ENCODE data around the gene ADAM8. TPM values are rescaled to one million over a fixed set of nuclear protein-coding genes. Genes with fewer than 3 reads are reported as not detected.

Gene ADAM8
- total and polyA plus RNA-seq, 2 donors (not counting 1 experiment from before 2014, with no cell fraction given) = 0.23 to 2.0 TPM

GRCh38 chr10:133237588-133238465, 38.8 kb downstream of the ADAM8 start, which contains the start of gene VENTX:
Gene VENTX (plus strand): TSS chr10:133237855. CDS start chr10:133237915, 60 bp downstream.
- H3K4me1 ChIP-seq (ENCODE audit: control insufficient read depth, extremely low read depth, insufficient read depth, low read length) = no peaks in the 10 kb centered on the region
- no peak within 1 kb of the TSS for H2AFZ ChIP-seq (ENCODE audit: low read length)
- no peak within 1 kb of the TSS for H3K9ac ChIP-seq (ENCODE audit: insufficient read depth, low read length)
- H3K27ac ChIP-seq (ENCODE audit: insufficient read depth, low read length) = no peak within 1 kb of the TSS
- no peak for DNase-seq (ENCODE audit: low read depth in 2 of 2)
- H3K36me3 ChIP-seq (ENCODE audit: control insufficient read depth, insufficient read depth, low read length) = no peaks in the 10 kb centered on the region
- no peaks in the 10 kb centered on the region for H4K20me1 ChIP-seq (ENCODE audit: control insufficient read depth, extremely low read depth, insufficient read depth, low read length)
- H3K4me3 ChIP-seq (replicated peaks in 1 of 4; ENCODE audit: control extremely low read depth in 1 of 4, insufficient read depth in 1 of 4, low read depth in 3 of 4, low read length in 4 of 4) = no peak within 1 kb of the TSS
- H3K4me2 ChIP-seq (ENCODE audit: extremely low read depth, insufficient read depth, low read length) = no peak within 1 kb of the TSS
- TF ChIP-seq, protein P1, sequence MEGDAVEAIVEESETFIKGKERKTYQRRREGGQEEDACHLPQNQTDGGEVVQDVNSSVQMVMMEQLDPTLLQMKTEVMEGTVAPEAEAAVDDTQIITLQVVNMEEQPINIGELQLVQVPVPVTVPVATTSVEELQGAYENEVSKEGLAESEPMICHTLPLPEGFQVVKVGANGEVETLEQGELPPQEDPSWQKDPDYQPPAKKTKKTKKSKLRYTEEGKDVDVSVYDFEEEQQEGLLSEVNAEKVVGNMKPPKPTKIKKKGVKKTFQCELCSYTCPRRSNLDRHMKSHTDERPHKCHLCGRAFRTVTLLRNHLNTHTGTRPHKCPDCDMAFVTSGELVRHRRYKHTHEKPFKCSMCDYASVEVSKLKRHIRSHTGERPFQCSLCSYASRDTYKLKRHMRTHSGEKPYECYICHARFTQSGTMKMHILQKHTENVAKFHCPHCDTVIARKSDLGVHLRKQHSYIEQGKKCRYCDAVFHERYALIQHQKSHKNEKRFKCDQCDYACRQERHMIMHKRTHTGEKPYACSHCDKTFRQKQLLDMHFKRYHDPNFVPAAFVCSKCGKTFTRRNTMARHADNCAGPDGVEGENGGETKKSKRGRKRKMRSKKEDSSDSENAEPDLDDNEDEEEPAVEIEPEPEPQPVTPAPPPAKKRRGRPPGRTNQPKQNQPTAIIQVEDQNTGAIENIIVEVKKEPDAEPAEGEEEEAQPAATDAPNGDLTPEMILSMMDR (conservative IDR thresholded peaks at IDR 0.05 in 1 of 2, IDR thresholded peaks at IDR 0.05 in 1 of 2; ENCODE audit: low read depth in 1 of 2, low read length in 2 of 2) = no peak
- peak; percentile 51 for TF ChIP-seq EZH2 (IDR thresholded peaks at IDR 0.05; ENCODE audit: low read length, missing control alignments)
- H3K79me2 ChIP-seq (ENCODE audit: control insufficient read depth, insufficient read depth, low read length) = no peaks in the 10 kb centered on the region
- H3K27me3 ChIP-seq (ENCODE audit: control insufficient read depth, insufficient read depth, low read length) = peaks cover 45% of the 10 kb centered on the region
- no peaks in the 10 kb centered on the region for H3K9me3 ChIP-seq (ENCODE audit: control insufficient read depth, insufficient read depth, low read depth, low read length)

GRCh38 chr10:133237241-133237587, 39.5 kb downstream of the ADAM8 start:
- peaks cover 45% of the 10 kb centered on the region for H3K27me3 ChIP-seq (ENCODE audit: control insufficient read depth, insufficient read depth, low read length)
- H3K4me1 ChIP-seq (ENCODE audit: control insufficient read depth, extremely low read depth, insufficient read depth, low read length) = no peaks in the 10 kb centered on the region
- DNase-seq (ENCODE audit: low read depth in 2 of 2) = no peak
- H2AFZ ChIP-seq (ENCODE audit: low read length) = no peak overlapping the region
- no peaks in the 10 kb centered on the region for H3K9me3 ChIP-seq (ENCODE audit: control insufficient read depth, insufficient read depth, low read depth, low read length)
- H3K36me3 ChIP-seq (ENCODE audit: control insufficient read depth, insufficient read depth, low read length) = no peaks in the 10 kb centered on the region
- H3K79me2 ChIP-seq (ENCODE audit: control insufficient read depth, insufficient read depth, low read length) = no peaks in the 10 kb centered on the region
- H3K4me2 ChIP-seq (ENCODE audit: extremely low read depth, insufficient read depth, low read length) = no peak overlapping the region
- no peak overlapping the region for H3K4me3 ChIP-seq (replicated peaks in 1 of 4; ENCODE audit: control extremely low read depth in 1 of 4, insufficient read depth in 1 of 4, low read depth in 3 of 4, low read length in 4 of 4)
- peak; percentile 12 for TF ChIP-seq EZH2 (IDR thresholded peaks at IDR 0.05; ENCODE audit: low read length, missing control alignments)
- TF ChIP-seq, protein P1 (conservative IDR thresholded peaks at IDR 0.05 in 1 of 2, IDR thresholded peaks at IDR 0.05 in 1 of 2; ENCODE audit: low read depth in 1 of 2, low read length in 2 of 2) = no peak
- no peak overlapping the region for H3K27ac ChIP-seq (ENCODE audit: insufficient read depth, low read length)
- no peak overlapping the region for H3K9ac ChIP-seq (ENCODE audit: insufficient read depth, low read length)
- H4K20me1 ChIP-seq (ENCODE audit: control insufficient read depth, extremely low read depth, insufficient read depth, low read length) = no peaks in the 10 kb centered on the region

DNA sequence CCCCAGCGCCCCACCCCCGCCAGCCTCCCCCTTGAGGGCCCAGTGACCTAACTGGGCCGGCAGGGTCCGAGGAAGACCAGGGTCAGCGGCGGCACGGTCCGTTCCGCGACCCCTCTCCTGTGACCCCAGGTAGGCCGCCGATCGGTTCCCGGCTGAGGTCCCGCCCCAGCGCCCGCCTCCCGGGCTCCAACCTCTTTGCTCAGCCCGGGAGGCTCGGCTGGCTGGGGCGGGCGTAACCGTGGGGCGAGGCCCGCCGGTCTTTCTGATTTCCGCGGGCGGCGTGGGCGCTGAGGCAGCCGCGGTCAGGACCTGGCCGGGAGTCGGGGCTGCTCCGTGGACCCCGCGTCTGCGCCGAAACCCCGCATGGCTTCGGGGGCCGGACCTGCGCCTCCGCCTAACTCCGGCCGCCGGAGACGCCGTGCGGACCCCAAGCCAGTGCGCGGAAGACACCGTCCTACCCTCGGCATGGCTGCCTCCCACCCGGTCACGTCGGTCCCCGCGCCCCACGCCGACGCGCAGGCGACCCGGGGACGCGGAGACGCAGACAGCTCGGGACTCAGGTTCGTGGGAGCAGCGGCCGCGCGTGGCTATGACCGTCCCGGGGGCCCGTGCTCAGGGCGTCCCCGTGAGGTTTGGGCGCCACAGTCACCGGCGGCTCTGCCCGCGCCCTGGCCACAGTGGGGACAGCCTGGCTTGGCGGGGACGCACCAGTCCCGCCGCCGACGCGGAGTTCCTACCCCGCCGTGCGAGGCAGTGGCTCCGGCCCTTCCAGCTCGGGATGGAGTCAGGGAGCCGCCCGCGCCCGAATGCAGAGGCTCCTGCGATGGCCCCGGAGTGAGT, 40.0 kb downstream of the ADAM8 start:
- Histone ChIP-seq H3K36me3 (ENCODE audit: control insufficient read depth, insufficient read depth, low read length) (no peaks in the 10 kb centered on the region), H3K4me3 (replicated peaks in 1 of 4; ENCODE audit: control extremely low read depth in 1 of 4, insufficient read depth in 1 of 4, low read depth in 3 of 4, low read length in 4 of 4) (no peak overlapping the region), H3K79me2 (ENCODE audit: control insufficient read depth, insufficient read depth, low read length) (no peaks in the 10 kb centered on the region), H4K20me1 (ENCODE audit: control insufficient read depth, extremely low read depth, insufficient read depth, low read length) (no peaks in the 10 kb centered on the region), H3K9ac (ENCODE audit: insufficient read depth, low read length) (no peak overlapping the region), H3K9me3 (ENCODE audit: control insufficient read depth, insufficient read depth, low read depth, low read length) (no peaks in the 10 kb centered on the region), H3K27ac (ENCODE audit: insufficient read depth, low read length) (no peak overlapping the region), H3K27me3 (ENCODE audit: control insufficient read depth, insufficient read depth, low read length) (peaks cover 49% of the 10 kb centered on the region), H2AFZ (ENCODE audit: low read length) (no peak overlapping the region), H3K4me1 (ENCODE audit: control insufficient read depth, extremely low read depth, insufficient read depth, low read length) (no peaks in the 10 kb centered on the region), H3K4me2 (ENCODE audit: extremely low read depth, insufficient read depth, low read length) (no peak overlapping the region)
- no peak for DNase-seq (ENCODE audit: low read depth in 2 of 2)
- TF ChIP-seq, protein P1 (conservative IDR thresholded peaks at IDR 0.05 in 1 of 2, IDR thresholded peaks at IDR 0.05 in 1 of 2; ENCODE audit: low read depth in 1 of 2, low read length in 2 of 2) = no peak
- peak; percentile 96 for TF ChIP-seq EZH2 (IDR thresholded peaks at IDR 0.05; ENCODE audit: low read length, missing control alignments)
